Panc1 (cell line): ENCODE results near the gene INTS4. TPM values are rescaled to one million over a fixed set of nuclear protein-coding genes. Genes with fewer than 3 reads are reported as not detected.

Experiments
- ATAC-seq: fragments of 200-7000 bp; cut with Tn5 transposase; 2 replicates; pipeline ENCODE4 v1.9.1; 2020; ENCODE audit warnings: mild to moderate bottlenecking, moderate library complexity
- BruUV-seq: library from RNA; stranded (reverse); fragments of 400-500 nt; replicated peaks from 2 replicates; lab custom pipeline; 2021; lab: Mats Ljungman, UMichigan
- CTCF ChIA-PET: fragments of 300-600 bp; sonication (Branson Sonifier 250); formaldehyde crosslinking; loops from one replicate; lab custom pipeline; 2022; ENCODE audit warnings: antibody characterized with exemption; lab: Charles Lee
- POLR2A ChIA-PET: fragments of 300-600 bp; sonication (Branson Sonifier 250); formaldehyde crosslinking; loops from one replicate; lab custom pipeline; 2022; ENCODE audit warnings: antibody characterized with exemption; lab: Charles Lee
- DNase-seq: peaks from one replicate; pipeline ENCODE4 v3.0.0-alpha.2; 2010; ENCODE audit warnings: low read depth, low spot score
- H3K27ac ChIP-seq: 2 replicates; pipeline ENCODE4 v1.5.1; 2011; ENCODE audit warnings: mild to moderate bottlenecking, low read length, inconsistent platforms
- H3K27me3 ChIP-seq: fragments of 200-500 bp; sonication (Bioruptor generic); 2 replicates; pipeline ENCODE4 v1.6.0; 2014; ENCODE audit warnings: low read length, inconsistent platforms; ENCODE audit not compliant: control insufficient read depth, insufficient read depth
- H3K36me3 ChIP-seq: fragments of 200-500 bp; sonication (Bioruptor generic); 2 replicates; pipeline ENCODE4 v1.5.1; 2014; ENCODE audit warnings: inconsistent platforms, mild to moderate bottlenecking, low read length, moderate library complexity; ENCODE audit not compliant: control insufficient read depth, insufficient read depth
- H3K4me1 ChIP-seq: 2 replicates; pipeline ENCODE4 v1.5.1; 2011; ENCODE audit warnings: inconsistent platforms, mild to moderate bottlenecking, low read length, moderate library complexity; ENCODE audit not compliant: control insufficient read depth, insufficient read depth
- H3K4me3 ChIP-seq, 2 experiments: 2 replicates each; pipeline ENCODE4 v1.5.1; 2011 to 2012; ENCODE audit warnings: low read depth in 2 of 2, low read length in 2 of 2, mild to moderate bottlenecking in 2 of 2, inconsistent platforms in 1 of 2, moderate library complexity in 1 of 2
- H3K9me3 ChIP-seq: fragments of 200-500 bp; sonication (Bioruptor generic); 2 replicates; pipeline ENCODE4 v1.5.1; 2014; ENCODE audit warnings: low read depth, mild to moderate bottlenecking, inconsistent platforms, low read length, moderate library complexity; ENCODE audit not compliant: control insufficient read depth, insufficient read depth
- CTCF ChIP-seq: fragments of 450-650 bp; IDR thresholded peaks from 2 replicates; pipeline ENCODE4 v1.5.1; 2017; ENCODE audit warnings: mild to moderate bottlenecking
- POLR2AphosphoS5 ChIP-seq: IDR thresholded peaks from 2 replicates; pipeline ENCODE4 v1.6.1; 2012; ENCODE audit warnings: mild to moderate bottlenecking, low read depth, low read length, moderate library complexity
- REST ChIP-seq, 2 experiments: IDR thresholded peaks; 2 replicates each; pipeline ENCODE4 v1.6.1; 2011 to 2012; ENCODE audit warnings: low read depth in 2 of 2, control low read depth in 1 of 2, low read length in 1 of 2, mild to moderate bottlenecking in 1 of 2, moderate library complexity in 1 of 2; ENCODE audit not compliant: insufficient read depth in 1 of 2
- SIN3A ChIP-seq: IDR thresholded peaks from 2 replicates; pipeline ENCODE4 v1.6.1; 2012; ENCODE audit warnings: low read depth, mild to moderate bottlenecking, low read length, moderate library complexity, borderline replicate concordance; ENCODE audit not compliant: insufficient read depth
- TCF7L2 ChIP-seq: IDR thresholded peaks from 2 replicates; pipeline ENCODE4 v1.6.1; 2011; ENCODE audit warnings: mild to moderate bottlenecking, low read depth, low read length, inconsistent platforms
- in situ Hi-C: cut with HindIII; loops from 2 replicates; pipeline ENCODE4 v1.10.0; 2016; ENCODE audit warnings: low sequenced_read_pairs, low pct_unique_long_range_greater_than_20kb
- intact Hi-C: fragments of 100-400 bp; cut with micrococcal nuclease; formaldehyde crosslinking; loops from one replicate; pipeline ENCODE4 v1.10.0; 2022; ENCODE audit not compliant: unreplicated experiment
- total RNA-seq: library from RNA; stranded (reverse); gene quantifications from one replicate; pipeline ENCODE4 v1.2.1, GENCODE V29; 2021; ENCODE audit not compliant: unreplicated experiment

Gene INTS4
- total RNA-seq, 1 experiment from 2014 or later, result 48.2 TPM

- ChIA-PET POLR2A (no interaction called here), CTCF (no interaction called here)
- ATAC-seq, result no peak
- in situ Hi-C loops (no loop called here), intact Hi-C loops (no loop called here)
- Histone ChIP-seq H3K27me3 (no peaks in the 10 kb centered on the region), H3K9me3 (no peaks in the 10 kb centered on the region), H3K4me1 (peaks cover 5% of the 10 kb centered on the region), H3K27ac (no peak overlapping the region), H3K36me3 (no peaks in the 10 kb centered on the region), H3K4me3 (no peak overlapping the region)
- TF ChIP-seq TCF7L2 (no peak), REST (IDR thresholded peaks at IDR 0.05; ENCODE audit: insufficient read depth in 1 of 2, low read depth in 2 of 2, low read length in 1 of 2) (no peak), SIN3A (no peak), POLR2AphosphoS5 (no peak), CTCF (no peak)
- no TSS peak for BruUV-seq
- no peak for DNase-seq
Observed at GRCh38 chr11:77909277-77909676, 85.2 kb downstream of the INTS4 start.

DNA sequence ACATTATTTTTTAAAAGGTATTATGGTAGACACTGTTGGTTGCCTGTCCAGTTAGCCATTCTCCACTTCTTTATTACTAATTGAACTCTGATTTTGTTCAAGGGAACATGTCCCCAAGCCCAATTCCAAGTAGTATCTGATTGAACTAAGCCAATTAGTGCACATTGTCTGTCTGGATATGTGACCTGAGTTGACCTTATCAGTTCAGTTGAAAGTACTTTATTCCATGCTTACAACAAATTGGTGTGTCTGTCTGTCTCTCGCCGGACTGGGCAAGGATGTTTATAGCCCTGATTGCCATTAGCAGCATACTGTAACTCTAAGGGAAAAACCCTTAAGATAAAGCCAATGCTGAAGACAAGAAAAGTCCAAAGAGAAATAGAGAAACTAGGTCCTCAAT, 85.6 kb downstream of the INTS4 start:
- in situ Hi-C loops, result no loop called here

More for the DNA sequence above, 85.6 kb downstream of the INTS4 start:
- TF ChIP-seq TCF7L2 (no peak), REST (IDR thresholded peaks at IDR 0.05; ENCODE audit: insufficient read depth in 1 of 2, low read depth in 2 of 2, low read length in 1 of 2) (no peak), SIN3A (no peak), POLR2AphosphoS5 (no peak), CTCF (no peak)
- Histone ChIP-seq H3K9me3 (no peaks in the 10 kb centered on the region), H3K4me3 (no peak overlapping the region), H3K27me3 (no peaks in the 10 kb centered on the region), H3K27ac (no peak overlapping the region), H3K36me3 (no peaks in the 10 kb centered on the region), H3K4me1 (peaks cover under 1% of the 10 kb centered on the region; the same call in 1 of the 2 replicates)
- DNase-seq, result no peak
- ChIA-PET CTCF (no interaction called here), POLR2A (no interaction called here)
- no TSS peak for BruUV-seq
- ATAC-seq, result no peak
- intact Hi-C loops, result no loop called here
